GM10266 (cell line): ENCODE measurements around the gene ALS2.

ENCODE experiments used
- DNase-seq: peaks from one replicate; pipeline ENCODE4 v3.0.0; 2012; ENCODE audit errors: extremely low spot score
- TF ChIP-seq, protein P1 (sequence below): IDR thresholded peaks from 2 replicates; pipeline ENCODE4 v1.5.1; 2012; ENCODE audit warnings: mild to moderate bottlenecking, low read depth; ENCODE audit not compliant: control insufficient read depth, insufficient read depth; ENCODE audit errors: missing control alignments

ALS2 gene

DNA sequence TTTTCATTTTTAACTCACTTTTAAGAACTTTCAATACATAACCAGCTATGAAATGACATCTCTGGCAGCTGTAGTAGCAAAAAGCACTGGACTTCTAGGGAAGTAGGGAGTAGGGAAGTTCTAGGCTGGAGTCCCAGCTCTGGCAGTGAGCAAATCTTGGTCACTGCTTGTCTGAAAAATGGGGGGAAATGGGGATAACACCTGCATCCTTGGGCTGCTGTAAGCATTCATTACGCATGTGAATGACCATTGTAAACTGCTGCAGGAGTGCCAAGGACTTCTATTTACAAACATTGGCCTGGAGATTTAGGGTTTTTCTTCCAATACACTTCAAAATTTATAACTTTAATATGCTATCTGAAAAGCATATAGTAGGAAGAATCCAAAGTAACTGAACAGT, 81.3 kb downstream of the ALS2 start:
- DNase-seq, result no peak
- TF ChIP-seq, protein P1, sequence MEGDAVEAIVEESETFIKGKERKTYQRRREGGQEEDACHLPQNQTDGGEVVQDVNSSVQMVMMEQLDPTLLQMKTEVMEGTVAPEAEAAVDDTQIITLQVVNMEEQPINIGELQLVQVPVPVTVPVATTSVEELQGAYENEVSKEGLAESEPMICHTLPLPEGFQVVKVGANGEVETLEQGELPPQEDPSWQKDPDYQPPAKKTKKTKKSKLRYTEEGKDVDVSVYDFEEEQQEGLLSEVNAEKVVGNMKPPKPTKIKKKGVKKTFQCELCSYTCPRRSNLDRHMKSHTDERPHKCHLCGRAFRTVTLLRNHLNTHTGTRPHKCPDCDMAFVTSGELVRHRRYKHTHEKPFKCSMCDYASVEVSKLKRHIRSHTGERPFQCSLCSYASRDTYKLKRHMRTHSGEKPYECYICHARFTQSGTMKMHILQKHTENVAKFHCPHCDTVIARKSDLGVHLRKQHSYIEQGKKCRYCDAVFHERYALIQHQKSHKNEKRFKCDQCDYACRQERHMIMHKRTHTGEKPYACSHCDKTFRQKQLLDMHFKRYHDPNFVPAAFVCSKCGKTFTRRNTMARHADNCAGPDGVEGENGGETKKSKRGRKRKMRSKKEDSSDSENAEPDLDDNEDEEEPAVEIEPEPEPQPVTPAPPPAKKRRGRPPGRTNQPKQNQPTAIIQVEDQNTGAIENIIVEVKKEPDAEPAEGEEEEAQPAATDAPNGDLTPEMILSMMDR, result no peak

DNA sequence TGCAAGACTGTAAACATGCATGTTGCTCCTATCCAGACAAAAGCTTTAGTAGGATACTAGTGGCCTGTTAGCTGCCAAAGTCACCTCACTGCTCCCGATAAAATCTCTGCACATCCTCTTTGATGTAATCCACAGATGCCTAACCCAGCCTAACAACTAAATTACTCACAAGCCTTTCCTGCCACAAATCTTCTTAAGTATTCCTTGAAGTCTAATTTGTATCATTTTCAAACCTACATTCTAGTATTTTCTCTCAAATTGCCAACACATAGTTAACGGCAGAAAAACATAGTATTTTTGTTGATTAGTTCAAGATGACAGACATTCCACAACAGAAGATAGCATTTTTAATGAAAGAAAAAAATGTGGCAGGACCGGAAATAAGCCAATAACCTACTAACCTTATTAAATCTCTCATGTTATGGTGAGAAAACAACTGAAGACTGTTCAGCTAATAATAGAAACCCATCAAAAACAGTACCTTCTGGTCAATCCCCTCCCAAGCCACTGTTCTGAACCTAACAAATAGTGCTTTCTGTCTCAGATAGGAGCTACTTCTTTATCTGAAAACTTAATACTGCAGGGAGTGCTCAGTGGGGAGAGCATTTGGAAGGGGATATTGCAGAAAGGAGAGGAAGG, 82.0 kb downstream of the ALS2 start, which contains the start of gene MPP4:
MPP4 (minus strand) TSS at position 57 of the 639 bp plus-strand sequence. CDS start 4,690 bp downstream, outside the sequence.
- no peak for DNase-seq
- TF ChIP-seq, protein P1, result no peak

DNA sequence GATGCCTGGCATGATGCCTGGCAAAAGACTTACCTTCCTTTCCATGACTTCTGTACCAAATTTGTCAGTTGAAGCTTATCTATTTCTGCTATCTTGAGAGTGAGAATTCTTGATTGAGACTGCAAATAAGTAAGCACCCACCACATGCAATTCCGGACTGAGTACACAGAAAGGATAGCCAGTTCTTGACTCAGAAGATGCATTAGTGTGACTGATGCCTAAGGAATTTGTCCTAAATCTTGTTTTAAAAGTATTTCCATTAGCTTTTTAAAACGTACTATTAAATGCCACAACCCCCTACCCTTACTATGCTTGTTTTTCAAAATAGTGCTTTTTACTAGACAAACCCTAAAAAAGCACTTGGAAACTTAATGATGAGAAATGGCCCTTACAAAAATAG, 82.8 kb downstream of the ALS2 start:
- TF ChIP-seq, protein P1, result no peak
- DNase-seq, result no peak

DNA sequence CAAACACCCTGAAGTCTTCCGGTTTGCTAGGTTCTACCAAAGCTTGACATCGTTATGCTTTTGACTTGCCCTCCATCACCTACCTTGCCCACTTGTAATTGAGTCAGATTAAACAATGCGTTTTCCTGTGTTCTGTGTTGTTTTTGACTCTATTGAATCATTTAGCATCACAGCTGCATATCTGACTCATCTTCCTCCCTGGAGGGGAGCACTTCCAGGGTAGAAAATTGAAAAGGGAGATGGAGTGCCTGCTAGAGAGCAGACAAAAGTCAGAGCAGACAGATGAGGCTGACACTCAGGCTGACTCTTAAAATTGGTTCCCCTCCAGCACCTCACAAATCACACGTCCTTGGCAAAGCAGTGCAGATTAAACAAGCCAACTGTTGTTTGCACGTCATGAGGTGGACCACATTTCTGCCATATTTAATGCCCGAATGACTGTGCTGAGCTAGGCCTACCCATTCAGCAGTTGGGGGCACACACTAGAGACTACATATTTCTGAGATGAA, 84.5 kb downstream of the ALS2 start:
- TF ChIP-seq, protein P1, result no peak
- no peak for DNase-seq

DNA sequence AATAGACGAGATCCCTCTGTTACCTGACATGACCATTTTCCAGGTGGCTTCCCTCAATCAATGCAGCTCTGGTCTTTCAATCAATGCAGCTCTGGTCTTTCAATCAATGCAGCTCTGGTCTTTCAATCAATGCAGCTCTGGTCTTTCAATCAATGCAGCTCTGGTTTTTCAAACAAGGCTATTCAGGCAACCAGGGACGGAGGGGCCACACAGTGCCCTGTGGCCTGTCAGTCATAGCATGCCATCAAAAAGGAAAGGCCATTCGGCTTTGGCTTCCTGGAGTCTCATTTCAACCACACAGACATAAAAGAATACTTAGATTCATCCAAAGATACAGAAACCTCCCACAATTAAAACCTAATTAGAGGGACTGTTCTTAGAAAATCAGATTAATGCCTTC, 95.6 kb downstream of the ALS2 start:
- TF ChIP-seq, protein P1, result no peak
- no peak for DNase-seq

DNA sequence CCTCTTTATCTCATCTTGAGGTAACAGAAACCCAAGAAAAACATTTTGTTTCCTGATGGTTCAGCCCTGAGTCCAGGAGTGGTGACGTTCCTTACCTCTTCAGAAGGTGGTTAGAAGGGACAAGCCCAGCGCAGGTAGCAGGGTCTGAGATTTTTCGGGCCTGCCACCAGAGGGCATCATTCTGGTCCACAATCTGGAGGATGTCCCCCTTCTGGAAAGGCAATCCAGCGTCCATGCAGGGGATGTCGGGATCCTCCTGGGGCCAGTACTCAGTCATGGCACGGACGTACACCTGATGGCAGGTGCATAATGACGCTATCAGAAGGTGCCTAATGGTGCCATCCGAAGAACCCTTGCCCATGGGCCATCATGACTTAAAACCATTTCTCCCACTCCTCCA, 100.0 kb downstream of the ALS2 start:
- TF ChIP-seq, protein P1, result peak; percentile 55
- peak; percentile 23 for DNase-seq

DNA sequence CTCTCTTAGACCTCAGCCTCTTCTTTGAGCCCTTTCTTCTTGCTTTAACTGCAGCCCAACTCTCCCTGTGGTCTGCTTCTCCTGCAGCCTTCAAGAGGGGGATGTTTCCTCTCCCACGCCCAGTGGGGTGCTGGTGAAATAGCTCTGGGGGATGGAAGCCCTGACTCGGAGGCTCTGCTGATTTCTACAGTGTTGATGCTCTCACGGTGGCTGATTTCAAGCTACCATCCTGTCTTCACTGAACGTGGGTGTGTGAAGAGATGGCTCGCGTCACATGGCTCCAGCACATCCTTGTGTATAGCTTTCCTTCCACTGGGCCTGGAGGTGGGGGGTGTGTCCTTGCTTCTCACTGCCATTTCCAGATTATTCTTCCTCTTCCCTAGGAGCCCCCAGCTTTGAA, 102.3 kb downstream of the ALS2 start:
- TF ChIP-seq, protein P1, result no peak
- no peak for DNase-seq
